IMR-90 (cell line): ENCODE data around the gene CCNJ. TPM values are rescaled to one million over a fixed set of nuclear protein-coding genes. Genes with fewer than 3 reads are reported as not detected.

Source experiments
- ATAC-seq: fragments of 200-7000 bp; cut with Tn5 transposase; 2 replicates; pipeline ENCODE4 v1.9.1; 2020; ENCODE audit warnings: low read depth, mild to moderate bottlenecking, moderate library complexity
- BruUV-seq: library from RNA; stranded (reverse); fragments of 400-500 nt; replicated peaks from 2 replicates; lab custom pipeline; 2021; lab: Mats Ljungman, UMichigan
- CTCF ChIA-PET: fragments of 300-600 bp; formaldehyde crosslinking; extraction: SDS; loops from one replicate; lab custom pipeline; 2021; ENCODE audit warnings: antibody characterized with exemption; lab: Yijun Ruan, JAX
- POLR2A ChIA-PET: fragments of 300-600 bp; sonication (Branson Sonifier 250); formaldehyde crosslinking; loops from one replicate; lab custom pipeline; 2022; ENCODE audit warnings: antibody characterized with exemption; ENCODE audit not compliant: unreplicated experiment; lab: Charles Lee
- DNase-seq: peaks from one replicate; pipeline ENCODE4 v3.0.0; 2013
- H2AFZ ChIP-seq: replicated peaks from 2 replicates; pipeline ENCODE3; 2013; ENCODE audit warnings: low read length, mild to moderate bottlenecking; ENCODE audit not compliant: poor library complexity
- H2AK5ac ChIP-seq: 2 replicates; pipeline ENCODE4 v1.6.1; 2013; ENCODE audit warnings: low read depth, low read length, inconsistent platforms
- H2AK9ac ChIP-seq: replicated peaks from 2 replicates; pipeline ENCODE3; 2013; ENCODE audit warnings: mild to moderate bottlenecking, low read depth, low read length, moderate library complexity; ENCODE audit not compliant: poor library complexity
- H2BK120ac ChIP-seq: 2 replicates; pipeline ENCODE4 v1.6.1; 2013; ENCODE audit warnings: low read depth, low read length, inconsistent platforms
- H2BK15ac ChIP-seq: 3 replicates; pipeline ENCODE4 v1.6.1; 2013; ENCODE audit warnings: low read depth, low read length, inconsistent platforms
- H2BK20ac ChIP-seq: 2 replicates; pipeline ENCODE4 v1.6.1; 2013; ENCODE audit warnings: low read depth, mild to moderate bottlenecking, inconsistent platforms, low read length, moderate library complexity
- H2BK5ac ChIP-seq: 2 replicates; pipeline ENCODE4 v1.6.1; 2013; ENCODE audit warnings: mild to moderate bottlenecking, low read depth, low read length, inconsistent platforms; ENCODE audit not compliant: poor library complexity, severe bottlenecking
- H3K14ac ChIP-seq: replicated peaks from 2 replicates; pipeline ENCODE4 v1.6.1; 2013; ENCODE audit warnings: low read depth, low read length, inconsistent platforms
- H3K18ac ChIP-seq: 2 replicates; pipeline ENCODE4 v1.6.1; 2013; ENCODE audit warnings: low read depth, low read length, control low read depth
- H3K23ac ChIP-seq: 2 replicates; pipeline ENCODE4 v1.6.1; 2013; ENCODE audit warnings: low read depth, low read length, inconsistent platforms
- H3K27ac ChIP-seq: 2 replicates; pipeline ENCODE4 v1.5.1; 2013; ENCODE audit warnings: mild to moderate bottlenecking, control low read depth, low read length; ENCODE audit not compliant: insufficient read depth
- H3K27me3 ChIP-seq: 2 replicates; pipeline ENCODE4 v1.6.1; 2013; ENCODE audit warnings: low read length; ENCODE audit not compliant: control insufficient read depth, insufficient read depth
- H3K36me3 ChIP-seq: 2 replicates; pipeline ENCODE4 v1.6.1; 2013; ENCODE audit warnings: low read length, mixed read lengths; ENCODE audit not compliant: control insufficient read depth, insufficient read depth
- H3K4ac ChIP-seq: 2 replicates; pipeline ENCODE4 v1.6.1; 2013; ENCODE audit warnings: low read depth, low read length, inconsistent platforms
- H3K4me1 ChIP-seq: 2 replicates; pipeline ENCODE4 v1.6.1; 2013; ENCODE audit warnings: low read length, mixed read lengths; ENCODE audit not compliant: control insufficient read depth, insufficient read depth
- H3K4me2 ChIP-seq: 2 replicates; pipeline ENCODE4 v1.6.1; 2013; ENCODE audit warnings: low read depth, mild to moderate bottlenecking, control low read depth, low read length, moderate library complexity
- H3K4me3 ChIP-seq: 2 replicates; pipeline ENCODE4 v1.5.1; 2013; ENCODE audit warnings: low read depth, mild to moderate bottlenecking, control low read depth, low read length, moderate library complexity; ENCODE audit not compliant: insufficient read depth
- H3K56ac ChIP-seq: 2 replicates; pipeline ENCODE4 v1.6.1; 2013; ENCODE audit warnings: low read length, inconsistent platforms; ENCODE audit not compliant: insufficient read depth; ENCODE audit errors: extremely low read depth
- H3K79me1 ChIP-seq, 2 experiments: 2 replicates each; pipeline ENCODE4 v1.6.1; 2013; ENCODE audit warnings: low read length in 2 of 2, inconsistent platforms in 1 of 2, low read depth in 1 of 2
- H3K9ac ChIP-seq: 2 replicates; pipeline ENCODE4 v1.6.1; 2013; ENCODE audit warnings: low read depth, low read length, control low read depth
- H3K9me1 ChIP-seq: 2 replicates; pipeline ENCODE4 v1.6.1; 2013; ENCODE audit warnings: low read length, inconsistent platforms; ENCODE audit not compliant: insufficient read depth
- H3K9me3 ChIP-seq: 2 replicates; pipeline ENCODE4 v1.6.1; 2013; ENCODE audit warnings: low read length; ENCODE audit not compliant: control insufficient read depth, insufficient read depth
- H4K20me1 ChIP-seq: 2 replicates; pipeline ENCODE4 v1.6.1; 2013; ENCODE audit warnings: low read length, inconsistent platforms; ENCODE audit not compliant: insufficient read depth
- H4K5ac ChIP-seq: 2 replicates; pipeline ENCODE4 v1.6.1; 2013; ENCODE audit warnings: mild to moderate bottlenecking, low read depth, low read length, control low read depth
- H4K8ac ChIP-seq, 2 experiments: 2 replicates each; pipeline ENCODE4 v1.6.1; 2013; ENCODE audit warnings: low read depth in 2 of 2, low read length in 2 of 2, control low read depth in 1 of 2, inconsistent platforms in 1 of 2
- H4K91ac ChIP-seq: 2 replicates; pipeline ENCODE4 v1.6.1; 2013; ENCODE audit warnings: low read depth, low read length, inconsistent platforms; ENCODE audit not compliant: insufficient read depth
- BHLHE40 ChIP-seq: fragments of 150-350 bp; IDR thresholded peaks from 2 replicates; pipeline ENCODE4 v1.6.1; 2016; ENCODE audit warnings: mild to moderate bottlenecking, low read depth, low read length
- CHD1 ChIP-seq: IDR thresholded peaks from 2 replicates; pipeline ENCODE4 v1.6.1; 2012; ENCODE audit warnings: low read depth, low read length, improper control_type of control experiment
- FOS ChIP-seq: fragments of 150-350 bp; IDR thresholded peaks from 2 replicates; pipeline ENCODE4 v1.6.1; 2016; ENCODE audit warnings: low read depth, low read length
- MAZ ChIP-seq: IDR thresholded peaks from 2 replicates; pipeline ENCODE4 v1.6.1; 2012; ENCODE audit warnings: low read depth, mild to moderate bottlenecking, low read length, improper control_type of control experiment, moderate library complexity, borderline replicate concordance
- MXI1 ChIP-seq: IDR thresholded peaks from 2 replicates; pipeline ENCODE4 v1.6.1; 2012; ENCODE audit warnings: low read depth, mild to moderate bottlenecking, low read length, moderate library complexity, borderline replicate concordance
- RAD21 ChIP-seq: IDR thresholded peaks from 2 replicates; pipeline ENCODE4 v1.6.1; 2012; ENCODE audit warnings: low read length, improper control_type of control experiment
- RCOR1 ChIP-seq: IDR thresholded peaks from 2 replicates; pipeline ENCODE4 v1.6.1; 2012; ENCODE audit warnings: mild to moderate bottlenecking, low read length, improper control_type of control experiment; ENCODE audit not compliant: insufficient replicate concordance
- RFX5 ChIP-seq: IDR thresholded peaks from 2 replicates; pipeline ENCODE4 v1.8.0; 2012; ENCODE audit warnings: low read depth, mild to moderate bottlenecking, low read length, moderate library complexity
- WGBS, 2 experiments: methylation state at CpG; one replicate each; pipeline versions ENCODE4 v1.1.5 to v1.1.7; 2013; ENCODE audit warnings: missing lambda C conversion rate in 2 of 2; ENCODE audit not compliant: insufficient read length in 1 of 2; ENCODE audit errors: extremely low coverage in 2 of 2; 5-methylcytosine and 5-hydroxymethylcytosine counted together
- dilution Hi-C: fragments of 300-500 bp; cut with HindIII; formaldehyde crosslinking; loops from one replicate; pipeline ENCODE4 v1.14.3; 2018; ENCODE audit warnings: low sequenced_read_pairs; ENCODE audit not compliant: unreplicated experiment
- in situ Hi-C: fragments of 300-500 bp; cut with MboI; formaldehyde crosslinking; loops from 3 replicates; pipeline ENCODE4 v1.14.3; 2019; ENCODE audit warnings: low sequenced_read_pairs, inconsistent platforms, mixed read lengths
- intact Hi-C: fragments of 100-400 bp; cut with micrococcal nuclease; formaldehyde crosslinking; loops from 2 replicates; pipeline ENCODE4 v1.10.0; 2022
- polyA plus RNA-seq, 3 experiments: library from polyadenylated mRNA; depleted of rRNA; stranded (reverse); fragments of >200 nt; gene quantifications; 2 replicates each; pipeline ENCODE4 v1.2.3, GENCODE V29; 2012; ENCODE audit warnings: low replicate concordance in 1 of 3
- total RNA-seq: library from RNA; depleted of rRNA; stranded (reverse); fragments of >200 nt; gene quantifications from 2 replicates; pipeline ENCODE4 v1.2.3, GENCODE V29; 2012
- TF ChIP-seq, protein P1 (sequence below): conservative IDR thresholded peaks from 2 replicates; pipeline ENCODE4 v1.5.1; 2012; ENCODE audit warnings: mild to moderate bottlenecking, low read depth, low read length, improper control_type of control experiment
- TF ChIP-seq, protein P2 (sequence below): fragments of 150-350 bp; IDR thresholded peaks from 2 replicates; pipeline ENCODE4 v1.6.1; 2016; ENCODE audit warnings: low read depth, mild to moderate bottlenecking, low read length, moderate library complexity, borderline replicate concordance
- TF ChIP-seq, protein P3 (sequence below): fragments of 150-350 bp; IDR thresholded peaks from 2 replicates; pipeline ENCODE4 v1.6.1; 2017; ENCODE audit warnings: mild to moderate bottlenecking, antibody characterized with exemption, low read length, low read depth

The CCNJ gene
- total and polyA plus RNA-seq, 2 of the 4 experiments (the other 2 are of a cell fraction), result 5.4 to 10.0 TPM

DNA sequence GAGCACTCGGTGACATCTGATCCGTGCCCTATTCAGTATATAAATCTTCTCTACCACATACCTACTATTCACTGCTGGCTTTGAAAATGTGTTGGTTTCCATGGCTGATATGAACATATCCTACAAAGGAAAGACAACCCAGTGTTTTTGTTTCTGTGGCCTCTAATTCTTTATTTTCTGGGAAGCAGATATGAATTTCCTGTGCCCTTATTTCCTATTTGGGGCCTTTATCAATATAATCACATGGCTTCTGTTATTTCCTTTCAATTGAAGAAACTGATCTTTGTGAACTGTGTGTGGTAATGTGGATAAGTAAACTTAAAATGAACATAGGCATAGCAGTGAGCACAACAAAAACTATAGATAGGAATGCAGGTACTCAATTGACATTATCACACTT lies 10.6 kb downstream of the CCNJ start:
- Histone ChIP-seq H2AFZ (no peak overlapping the region), H3K27ac (no peak overlapping the region), H2BK20ac (no peak overlapping the region), H3K23ac (no peak overlapping the region), H2AK5ac (no peak overlapping the region), H2BK120ac (no peak overlapping the region), H4K91ac (no peak overlapping the region), H3K56ac (no peak overlapping the region), H3K9me3 (no peaks in the 10 kb centered on the region), H3K9me1 (no peaks in the 10 kb centered on the region), H3K79me1 (peaks cover 19 to 29% of the 10 kb centered on the region in 2 experiments), H3K9ac (no peak overlapping the region), H3K4me1 (no peaks in the 10 kb centered on the region), H3K18ac (no peak overlapping the region), H4K8ac (no peak overlapping the region), H3K14ac (no peak overlapping the region), H2AK9ac (no peak overlapping the region), H3K36me3 (peaks cover 21% of the 10 kb centered on the region), H4K5ac (no peak overlapping the region), H3K27me3 (no peaks in the 10 kb centered on the region), H3K4ac (no peak overlapping the region), H3K4me2 (no peak overlapping the region), H2BK15ac (no peak overlapping the region), H4K20me1 (no peaks in the 10 kb centered on the region), H3K4me3 (no peak overlapping the region), H2BK5ac (no peak overlapping the region)
- dilution Hi-C loops, result no loop called here
- no TSS peak for BruUV-seq
- no peak for DNase-seq
- WGBS, 2 experiments, result no CpG with 5 or more reads among the region's 2 CpGs
- no peak for ATAC-seq
- TF ChIP-seq MXI1 (no peak), FOS (no peak), RFX5 (no peak), RAD21 (no peak), BHLHE40 (no peak), CHD1 (no peak), MAZ (no peak), RCOR1 (no peak)
- TF ChIP-seq, protein P1, sequence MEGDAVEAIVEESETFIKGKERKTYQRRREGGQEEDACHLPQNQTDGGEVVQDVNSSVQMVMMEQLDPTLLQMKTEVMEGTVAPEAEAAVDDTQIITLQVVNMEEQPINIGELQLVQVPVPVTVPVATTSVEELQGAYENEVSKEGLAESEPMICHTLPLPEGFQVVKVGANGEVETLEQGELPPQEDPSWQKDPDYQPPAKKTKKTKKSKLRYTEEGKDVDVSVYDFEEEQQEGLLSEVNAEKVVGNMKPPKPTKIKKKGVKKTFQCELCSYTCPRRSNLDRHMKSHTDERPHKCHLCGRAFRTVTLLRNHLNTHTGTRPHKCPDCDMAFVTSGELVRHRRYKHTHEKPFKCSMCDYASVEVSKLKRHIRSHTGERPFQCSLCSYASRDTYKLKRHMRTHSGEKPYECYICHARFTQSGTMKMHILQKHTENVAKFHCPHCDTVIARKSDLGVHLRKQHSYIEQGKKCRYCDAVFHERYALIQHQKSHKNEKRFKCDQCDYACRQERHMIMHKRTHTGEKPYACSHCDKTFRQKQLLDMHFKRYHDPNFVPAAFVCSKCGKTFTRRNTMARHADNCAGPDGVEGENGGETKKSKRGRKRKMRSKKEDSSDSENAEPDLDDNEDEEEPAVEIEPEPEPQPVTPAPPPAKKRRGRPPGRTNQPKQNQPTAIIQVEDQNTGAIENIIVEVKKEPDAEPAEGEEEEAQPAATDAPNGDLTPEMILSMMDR, result no peak
- TF ChIP-seq, protein P2, sequence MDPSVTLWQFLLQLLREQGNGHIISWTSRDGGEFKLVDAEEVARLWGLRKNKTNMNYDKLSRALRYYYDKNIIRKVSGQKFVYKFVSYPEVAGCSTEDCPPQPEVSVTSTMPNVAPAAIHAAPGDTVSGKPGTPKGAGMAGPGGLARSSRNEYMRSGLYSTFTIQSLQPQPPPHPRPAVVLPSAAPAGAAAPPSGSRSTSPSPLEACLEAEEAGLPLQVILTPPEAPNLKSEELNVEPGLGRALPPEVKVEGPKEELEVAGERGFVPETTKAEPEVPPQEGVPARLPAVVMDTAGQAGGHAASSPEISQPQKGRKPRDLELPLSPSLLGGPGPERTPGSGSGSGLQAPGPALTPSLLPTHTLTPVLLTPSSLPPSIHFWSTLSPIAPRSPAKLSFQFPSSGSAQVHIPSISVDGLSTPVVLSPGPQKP, result no peak
- TF ChIP-seq, protein P3, sequence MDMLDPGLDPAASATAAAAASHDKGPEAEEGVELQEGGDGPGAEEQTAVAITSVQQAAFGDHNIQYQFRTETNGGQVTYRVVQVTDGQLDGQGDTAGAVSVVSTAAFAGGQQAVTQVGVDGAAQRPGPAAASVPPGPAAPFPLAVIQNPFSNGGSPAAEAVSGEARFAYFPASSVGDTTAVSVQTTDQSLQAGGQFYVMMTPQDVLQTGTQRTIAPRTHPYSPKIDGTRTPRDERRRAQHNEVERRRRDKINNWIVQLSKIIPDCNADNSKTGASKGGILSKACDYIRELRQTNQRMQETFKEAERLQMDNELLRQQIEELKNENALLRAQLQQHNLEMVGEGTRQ, result no peak
- CTCF ChIA-PET, result no interaction called here
- in situ Hi-C loops, result no loop called here
- POLR2A ChIA-PET, result no interaction called here
- intact Hi-C loops, result loop anchor here (5.0 kb wide), 1 partner anchor 63 kb away; no protein-coding TSS in a partner anchor
